Lower lobe of right lung (tissue), 2 donors: ENCODE data around the gene RPL10A. TPM values are rescaled to one million over a fixed set of nuclear protein-coding genes. Genes with fewer than 3 reads are reported as not detected.

Experiments
- ATAC-seq, 2 donors: fragments of 200-7000 bp; cut with Tn5 transposase; one replicate each; pipeline ENCODE4 v1.9.1; 2020 to 2022; ENCODE audit warnings: mild to moderate bottlenecking in 2 of 2, moderate library complexity in 2 of 2
- DNase-seq: peaks from one replicate; pipeline ENCODE4 v3.0.0-alpha.2; 2020
- H3K27ac ChIP-seq: fragments of 200-600 bp; one replicate; pipeline ENCODE4 v1.8.0; 2022
- H3K27me3 ChIP-seq: fragments of 200-600 bp; one replicate; pipeline ENCODE4 v1.8.0; 2022; ENCODE audit warnings: low read depth
- H3K36me3 ChIP-seq: fragments of 200-600 bp; one replicate; pipeline ENCODE4 v1.8.0; 2022; ENCODE audit warnings: mild to moderate bottlenecking
- H3K4me1 ChIP-seq: fragments of 200-600 bp; one replicate; pipeline ENCODE4 v1.8.0; 2022
- H3K4me3 ChIP-seq: fragments of 200-600 bp; one replicate; pipeline ENCODE4 v1.8.0; 2022; ENCODE audit warnings: mild to moderate bottlenecking
- H3K9me3 ChIP-seq: fragments of 200-600 bp; one replicate; pipeline ENCODE4 v1.8.0; 2022
- CTCF ChIP-seq: fragments of 200-600 bp; IDR thresholded peaks from one replicate; pipeline ENCODE4 v1.8.0; 2022; ENCODE audit warnings: antibody characterized with exemption, mild to moderate bottlenecking
- intact Hi-C: fragments of 100-400 bp; cut with DNase I; formaldehyde crosslinking; loops from one replicate; pipeline ENCODE4 v1.11.0; 2022
- total RNA-seq: library from RNA; stranded (reverse); fragmentation: NEBNext Ultra II Directional; extraction: Animal tissue kit (Norgen Biotek cat#: 25700); gene quantifications from one replicate; pipeline ENCODE4 v1.2.1, GENCODE V29; 2021
- donor health status: DM: no; HTN: yes; CAD: no; lungs with severe emphysema.

The RPL10A gene
- total RNA-seq, 1 donor from 2014 or later: 1,025 TPM

- Histone ChIP-seq H3K27ac (no peak overlapping the region), H3K4me3 (no peak overlapping the region), H3K36me3 (no peaks in the 10 kb centered on the region), H3K9me3 (no peaks in the 10 kb centered on the region), H3K27me3 (peaks cover 22% of the 10 kb centered on the region), H3K4me1 (peaks cover under 1% of the 10 kb centered on the region)
- intact Hi-C loops: no loop called here
- no peak for TF ChIP-seq CTCF
- ATAC-seq (no peak), DNase-seq (no peak)
These were observed 35.3 kb downstream of the RPL10A start for GRCh38 chr6:35503534-35503933.

GRCh38 chr6:35505999-35506412, 37.8 kb downstream of the RPL10A start:
- no peaks in the 10 kb centered on the region for H3K4me1 ChIP-seq
- intact Hi-C loops: no loop called here
- H3K4me3 ChIP-seq: no peak overlapping the region
- ATAC-seq (no peak), DNase-seq (no peak)
- no peaks in the 10 kb centered on the region for H3K9me3 ChIP-seq
- TF ChIP-seq CTCF: no peak
- H3K27ac ChIP-seq: no peak overlapping the region
- H3K36me3 ChIP-seq: no peaks in the 10 kb centered on the region
- H3K27me3 ChIP-seq: peaks cover 36% of the 10 kb centered on the region

GRCh38 chr6:35506536-35506935, 38.3 kb downstream of the RPL10A start:
- H3K27me3 ChIP-seq: peaks cover 41% of the 10 kb centered on the region
- no peaks in the 10 kb centered on the region for H3K9me3 ChIP-seq
- intact Hi-C loops: no loop called here
- ATAC-seq (no peak), DNase-seq (no peak)
- TF ChIP-seq CTCF: no peak
- H3K27ac ChIP-seq: no peak overlapping the region
- no peaks in the 10 kb centered on the region for H3K36me3 ChIP-seq
- H3K4me1 ChIP-seq: no peaks in the 10 kb centered on the region
- H3K4me3 ChIP-seq: no peak overlapping the region

- intact Hi-C loops: no loop called here
These were observed 39.0 kb downstream of the RPL10A start for GRCh38 chr6:35507221-35507620.

GRCh38 chr6:35508027-35508426, 39.8 kb downstream of the RPL10A start:
- H3K36me3 ChIP-seq: no peaks in the 10 kb centered on the region
- no peak overlapping the region for H3K27ac ChIP-seq
- TF ChIP-seq CTCF: no peak
- H3K4me3 ChIP-seq: no peak overlapping the region
- no peaks in the 10 kb centered on the region for H3K4me1 ChIP-seq
- intact Hi-C loops: no loop called here
- H3K27me3 ChIP-seq: peaks cover 49% of the 10 kb centered on the region
- no peaks in the 10 kb centered on the region for H3K9me3 ChIP-seq
- ATAC-seq: peak; percentile 65 to 70
- no peak for DNase-seq

More at GRCh38 chr6:35507221-35507620, 39.0 kb downstream of the RPL10A start:
- TF ChIP-seq CTCF: no peak
- H3K4me1 ChIP-seq: no peaks in the 10 kb centered on the region
- no peak for ATAC-seq
- H3K4me3 ChIP-seq: no peak overlapping the region
- no peaks in the 10 kb centered on the region for H3K36me3 ChIP-seq
- peaks cover 47% of the 10 kb centered on the region for H3K27me3 ChIP-seq
- no peak overlapping the region for H3K27ac ChIP-seq
- no peaks in the 10 kb centered on the region for H3K9me3 ChIP-seq
- no peak for DNase-seq

- H3K36me3 ChIP-seq: no peaks in the 10 kb centered on the region
- no peak overlapping the region for H3K27ac ChIP-seq
- peaks cover 46% of the 10 kb centered on the region for H3K27me3 ChIP-seq
- no peaks in the 10 kb centered on the region for H3K4me1 ChIP-seq
- intact Hi-C loops: no loop called here
- no peak overlapping the region for H3K4me3 ChIP-seq
- ATAC-seq (no peak), DNase-seq (no peak)
- H3K9me3 ChIP-seq: no peaks in the 10 kb centered on the region
- no peak for TF ChIP-seq CTCF
These were observed 40.3 kb downstream of the RPL10A start for GRCh38 chr6:35508542-35508941.
